ENCODE data around the gene SAP30BP. TPM values are rescaled to one million over a fixed set of nuclear protein-coding genes. Genes with fewer than 3 reads are reported as not detected.
A peak's percentile ranks its signal among the peaks of the same experiment; 100 is the strongest.

The SAP30BP gene
- total RNA-seq, 1 experiment from 2014 or later = 149 TPM

GRCh38 chr17:75722542-75723095 lies 55.5 kb downstream of the SAP30BP start:
- Histone ChIP-seq H3K9me2 (ENCODE audit: insufficient read depth) (no peaks in the 10 kb centered on the region), H4K20me1 (ENCODE audit: insufficient read depth) (no peaks in the 10 kb centered on the region), H3K9me3 (ENCODE audit: control insufficient read depth in 1 of 2, insufficient read depth in 1 of 2, low read depth in 1 of 2, low read length in 2 of 2) (no peaks in the 10 kb centered on the region), H3K27me3 (ENCODE audit: insufficient read depth, low read length) (no peaks in the 10 kb centered on the region), H3K79me2 (ENCODE audit: insufficient read depth, low read length) (peaks cover 47% of the 10 kb centered on the region), H3K4me1 (ENCODE audit: control insufficient read depth in 1 of 2, insufficient read depth in 2 of 2, low read length in 2 of 2) (peaks cover 27 to 43% of the 10 kb centered on the region in 2 experiments), H3K4me3 (replicated peaks in 1 of 2; ENCODE audit: low read depth in 1 of 2, low read length in 2 of 2) (peak overlapping the region; percentile 87 to 95), H2AFZ (ENCODE audit: low read depth, low read length, poor library complexity, severe bottlenecking) (no peak overlapping the region), H3K9ac (ENCODE audit: low read length) (peak overlapping the region; percentile 86), H3K27ac (ENCODE audit: low read depth, low read length) (peak overlapping the region; percentile 94), H3K4me2 (ENCODE audit: low read length) (peak overlapping the region; percentile 91), H3K36me3 (ENCODE audit: control insufficient read depth in 1 of 2, insufficient read depth in 2 of 2, low read length in 2 of 2) (peaks cover 18 to 28% of the 10 kb centered on the region in 2 experiments)
- ChIA-PET CTCF (interaction anchor here (0.8 to 1.9 kb wide), 3 partner anchors 29 to 121 kb away, joined by 3 to 5 read pairs (median 4); no protein-coding TSS in a partner anchor), RAD21 (ENCODE audit: low non-redundant PET in 1 of 2, low total read pairs in 2 of 2, uncharacterized antibody in 2 of 2, unreplicated experiment in 2 of 2) (interaction anchor here in 1 of 2 experiments (1.7 kb wide), 1 partner anchor 30 kb away, joined by 5 read pairs; no protein-coding TSS in a partner anchor), POLR2A (interaction anchor here (3.5 to 3.8 kb wide), 2 partner anchors 30 to 41 kb away, joined by 17 to 41 read pairs; no protein-coding TSS in a partner anchor)
- intact Hi-C loops (cut with micrococcal nuclease) = loop anchor here (2.0 kb wide), 1 partner anchor 48 kb away; no protein-coding TSS in a partner anchor
- ATAC-seq (no peak), DNase-seq (ENCODE audit: low read depth, low spot score) (no peak)
- BruUV-seq (replicated peaks) = no TSS peak
- TF ChIP-seq CTCF (IDR thresholded peaks at IDR 0.05 in 2 of 3, conservative IDR thresholded peaks at IDR 0.05 in 1 of 3; ENCODE audit: borderline replicate concordance in 1 of 3, insufficient read depth in 1 of 3, low read depth in 2 of 3, low read length in 2 of 3) (no peak), ZBTB33 (IDR thresholded peaks at IDR 0.05; ENCODE audit: extremely low read depth, insufficient replicate concordance, low read length) (no peak), ZNF274 (IDR thresholded peaks at IDR 0.05; ENCODE audit: low read depth, low read length) (no peak), MAX (IDR thresholded peaks at IDR 0.05) (no peak), POLR2A (IDR thresholded peaks at IDR 0.05; ENCODE audit: borderline replicate concordance, extremely low read depth, insufficient read depth, insufficient read length) (no peak), ELF1 (IDR thresholded peaks at IDR 0.05; ENCODE audit: borderline replicate concordance, low read depth) (no peak), REST (IDR thresholded peaks at IDR 0.05; ENCODE audit: low read depth) (no peak), JUND (IDR thresholded peaks at IDR 0.05) (no peak), SRF (IDR thresholded peaks at IDR 0.05; ENCODE audit: low read depth) (no peak), RAD21 (IDR thresholded peaks at IDR 0.05; ENCODE audit: low read depth) (no peak), POLR2AphosphoS5 (IDR thresholded peaks at IDR 0.05; ENCODE audit: low read depth, low read length) (no peak; the same call in 1 of the 2 replicates), SIN3A (IDR thresholded peaks at IDR 0.05; ENCODE audit: low read depth) (no peak), ATF3 (IDR thresholded peaks at IDR 0.05) (no peak), TCF7L2 (IDR thresholded peaks at IDR 0.05; ENCODE audit: borderline replicate concordance, extremely low read depth, insufficient read depth, insufficient read length) (no peak), CEBPB (IDR thresholded peaks at IDR 0.05; ENCODE audit: low read depth) (no peak), SP1 (IDR thresholded peaks at IDR 0.05; ENCODE audit: low read depth) (no peak), EGR1 (IDR thresholded peaks at IDR 0.05; ENCODE audit: low read depth) (no peak), EZH2phosphoT487 (IDR thresholded peaks at IDR 0.05; ENCODE audit: borderline replicate concordance) (no peak), CBX3 (IDR thresholded peaks at IDR 0.05; ENCODE audit: low read depth) (no peak), ZFX (IDR thresholded peaks at IDR 0.05) (no peak)
